HG03095 (cell line): Measurements from ENCODE around the gene NPY4R.
"Not testable (repeated sequence)": the region's sequence is repeated elsewhere in the genome, so short reads cannot be mapped to it uniquely, and the experiment has no call there.

Experiments
- ATAC-seq: cut with Tn5 transposase; IDR thresholded peaks from one replicate; pipeline ENCODE4 v1.9.1; 2021; ENCODE audit warnings: moderate library complexity; ENCODE audit not compliant: unreplicated experiment

The NPY4R gene

DNA sequence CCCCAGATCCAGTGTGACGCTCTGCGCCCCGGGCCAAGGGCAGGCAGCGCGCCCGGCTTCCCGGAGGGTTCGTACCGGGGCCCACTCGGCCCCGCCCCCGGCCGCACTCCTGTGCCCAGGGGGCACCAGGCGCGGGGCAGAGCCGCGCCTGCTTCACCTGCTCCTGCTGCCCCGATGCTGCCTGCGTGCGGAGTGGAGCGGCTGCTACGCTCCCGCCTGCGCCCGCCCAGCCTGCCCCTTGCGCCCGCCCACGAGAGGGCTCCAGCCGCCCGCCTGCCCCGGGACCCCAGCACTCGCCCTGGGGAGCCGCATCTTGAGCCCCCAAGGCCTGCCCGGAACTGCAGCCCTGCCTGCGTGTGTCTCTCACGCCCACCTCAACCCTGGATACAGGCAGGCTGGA, at the start of gene NPY4R:
Gene NPY4R, minus strand, starts transcription at position 194 of the 400 bp plus-strand sequence. CDS start 3,323 bp downstream, outside the sequence.
- ATAC-seq, result not testable (repeated sequence)

GRCh38 chr10:46515366-46515765, 49.6 kb upstream of the NPY4R start:
- ATAC-seq, result no peak

GRCh38 chr10:46514899-46515298, 49.1 kb upstream of the NPY4R start:
- ATAC-seq, result no peak

- no peak for ATAC-seq
Observed at GRCh38 chr10:46514431-46514861, 48.7 kb upstream of the NPY4R start.

DNA sequence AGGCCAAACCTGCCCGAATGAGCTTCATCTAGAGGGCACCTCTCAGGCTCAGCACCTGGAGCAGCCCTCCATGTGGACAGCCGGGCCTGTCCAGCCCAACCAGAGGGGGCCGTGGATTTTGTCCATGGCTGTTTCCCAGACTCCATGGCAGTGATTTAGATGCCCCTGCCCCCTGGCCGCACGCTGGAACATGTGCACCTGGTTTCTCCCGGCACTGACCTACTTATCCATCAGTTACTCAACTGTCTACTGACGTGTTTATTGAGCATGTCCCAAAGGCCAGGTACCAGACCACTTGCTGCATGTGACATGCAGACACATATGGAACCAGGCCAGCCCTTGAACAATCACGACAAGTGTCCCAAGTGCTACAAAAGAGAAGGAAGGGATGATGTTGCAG, 47.6 kb upstream of the NPY4R start:
- not testable (repeated sequence) for ATAC-seq

DNA sequence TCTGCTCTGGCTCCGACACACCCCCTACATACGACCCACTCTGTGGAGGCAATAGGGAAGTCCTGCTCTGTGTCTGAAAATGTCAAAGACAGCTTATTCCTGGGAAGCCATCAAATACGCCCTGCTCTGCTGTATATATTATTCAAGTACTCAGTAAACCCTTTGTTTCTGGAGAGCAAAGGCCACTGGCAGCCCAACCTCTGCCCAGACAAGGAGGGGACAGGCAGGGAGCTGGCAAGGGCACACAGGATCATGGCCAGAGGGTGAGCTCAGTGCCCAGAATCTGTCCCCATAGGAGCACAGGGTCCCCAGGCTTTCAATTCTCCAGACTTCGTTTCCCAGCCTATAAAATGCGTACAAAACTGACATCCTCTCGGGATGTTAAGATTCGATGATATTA, 47.0 kb upstream of the NPY4R start:
- not testable (repeated sequence) for ATAC-seq

GRCh38 chr10:46512002-46512401, 46.2 kb upstream of the NPY4R start:
- ATAC-seq, result not testable (repeated sequence)

DNA sequence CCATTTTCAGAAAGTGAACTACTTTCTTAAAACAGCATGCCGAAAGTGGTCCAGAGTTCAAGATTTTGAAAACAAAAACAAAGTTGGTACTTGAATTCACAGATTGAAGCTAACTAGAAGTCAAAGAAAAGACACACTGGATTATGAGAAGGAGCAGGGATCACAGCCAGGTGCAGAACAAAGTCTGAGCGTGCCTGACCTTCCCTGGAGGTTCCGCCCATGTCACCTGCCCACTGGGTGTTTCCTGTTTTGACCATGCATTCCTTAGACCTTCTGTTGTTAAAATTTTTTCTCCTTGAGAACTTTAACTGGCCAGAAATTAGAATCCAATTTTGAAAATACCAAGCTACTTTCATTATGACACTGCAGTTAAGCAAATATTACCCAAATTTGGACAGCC, 34.2 kb upstream of the NPY4R start:
- not testable (repeated sequence) for ATAC-seq

DNA sequence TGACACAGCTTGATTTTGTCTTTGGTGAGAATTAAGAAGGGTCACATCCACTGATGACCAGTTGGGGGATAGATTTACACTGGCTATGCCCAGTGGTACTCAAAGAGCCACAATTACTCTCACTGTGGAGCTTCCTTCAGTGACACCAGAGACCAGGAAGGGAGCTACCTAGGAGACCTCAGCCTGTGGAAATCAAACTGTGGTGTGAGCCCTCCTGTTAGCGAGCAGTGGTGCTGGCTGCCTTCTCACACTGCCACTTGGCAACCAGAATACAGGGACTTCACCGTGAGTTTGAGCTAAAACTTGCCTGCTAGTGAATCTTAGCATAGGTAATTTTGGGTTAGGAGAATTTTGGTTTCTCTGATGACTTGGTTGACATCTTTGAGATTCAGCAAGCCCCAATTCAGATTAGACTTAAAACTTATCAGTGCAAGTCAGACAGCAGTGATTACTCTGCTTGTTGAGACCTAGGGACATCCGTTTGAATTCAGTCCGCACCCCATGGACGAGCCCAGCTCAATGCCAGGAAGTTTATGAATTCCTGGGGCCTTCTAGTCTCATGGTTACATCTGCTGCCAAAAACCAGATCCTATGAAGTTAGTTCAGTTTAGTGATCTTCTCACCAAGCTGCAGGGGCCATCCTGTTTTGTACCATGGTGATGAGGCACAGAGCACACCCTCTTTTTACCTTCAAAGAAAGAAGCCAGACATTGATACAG, 33.4 kb upstream of the NPY4R start:
- not testable (repeated sequence) for ATAC-seq

GRCh38 chr10:46497878-46498277, 32.1 kb upstream of the NPY4R start:
- not testable (repeated sequence) for ATAC-seq

DNA sequence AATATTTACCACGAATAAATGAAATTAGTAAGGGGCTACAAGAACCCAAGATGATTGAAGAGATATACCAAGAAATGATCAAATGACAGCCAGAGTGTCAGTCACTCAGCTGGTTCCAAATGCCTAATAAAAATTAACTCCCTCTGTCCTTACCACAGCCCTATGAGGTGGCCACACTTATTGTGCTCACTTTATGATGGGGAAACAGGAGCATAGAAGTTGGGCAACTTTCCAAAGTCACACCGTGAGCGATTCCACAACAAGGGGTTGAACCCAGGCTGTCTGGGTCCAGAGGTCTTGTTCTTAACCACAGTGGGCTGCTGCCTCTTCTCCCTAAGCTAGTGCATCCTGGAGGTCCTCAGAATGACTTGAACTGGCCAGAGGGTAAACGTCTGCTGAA, 31.6 kb upstream of the NPY4R start:
- ATAC-seq, result not testable (repeated sequence)

DNA sequence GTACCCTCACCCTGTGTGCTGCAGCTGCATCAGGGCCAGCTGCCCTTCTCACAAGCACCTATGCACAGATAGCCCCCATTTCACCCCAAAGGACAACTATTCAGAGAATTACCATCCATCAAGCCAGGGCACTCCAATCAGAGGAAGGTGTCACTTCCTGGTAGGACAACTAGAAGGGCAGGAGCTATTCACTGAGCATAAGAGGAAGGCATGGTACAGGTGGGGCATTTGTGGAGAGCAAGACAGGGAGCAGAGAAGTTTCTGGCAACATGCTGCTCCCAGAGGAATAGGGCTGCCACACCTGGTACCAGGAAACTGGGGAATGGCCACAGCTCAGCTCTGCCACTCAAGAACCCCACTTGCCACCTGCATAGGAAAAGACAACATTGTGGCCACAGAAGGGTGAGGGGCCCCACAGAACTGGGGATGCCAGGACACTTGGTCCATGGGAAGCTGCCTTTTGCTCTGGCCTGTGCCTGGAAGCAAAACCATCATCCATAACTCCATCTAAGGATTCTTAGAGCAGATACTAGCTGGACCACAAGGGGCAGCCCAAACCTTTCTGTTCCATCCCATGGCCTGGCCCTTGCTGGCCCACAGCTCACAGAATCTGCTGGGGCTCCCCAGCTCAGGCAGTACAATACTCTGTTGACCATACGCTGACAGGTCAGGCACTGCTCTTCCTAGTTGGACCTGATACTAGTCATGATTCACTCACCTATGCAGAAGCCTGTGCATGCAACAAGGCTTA, 25.8 kb upstream of the NPY4R start:
- ATAC-seq, result not testable (repeated sequence)

- not testable (repeated sequence) for ATAC-seq
Observed at GRCh38 chr10:46490285-46490684, 24.5 kb upstream of the NPY4R start.

DNA sequence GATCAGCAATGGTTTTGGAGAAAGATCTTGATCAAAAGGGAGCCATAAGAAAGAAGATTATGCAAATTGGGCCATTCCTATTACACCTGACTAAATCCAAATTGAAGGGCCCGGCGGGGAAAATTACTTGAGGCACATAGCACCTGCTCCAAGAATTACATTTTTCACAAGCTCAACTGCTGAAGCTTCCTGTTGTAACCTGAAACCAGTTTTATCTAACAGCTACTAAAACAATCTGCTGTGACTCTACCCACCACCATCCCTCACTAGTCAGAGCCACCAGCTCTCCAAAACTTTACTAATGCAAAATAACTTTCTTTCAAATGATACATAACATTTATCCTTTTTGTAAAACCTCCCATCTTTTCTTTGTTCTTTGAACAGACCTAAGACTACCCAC, 20.7 kb upstream of the NPY4R start:
- not testable (repeated sequence) for ATAC-seq

- ATAC-seq, result not testable (repeated sequence)
Observed at GRCh38 chr10:46474746-46475320, 9.1 kb upstream of the NPY4R start.

DNA sequence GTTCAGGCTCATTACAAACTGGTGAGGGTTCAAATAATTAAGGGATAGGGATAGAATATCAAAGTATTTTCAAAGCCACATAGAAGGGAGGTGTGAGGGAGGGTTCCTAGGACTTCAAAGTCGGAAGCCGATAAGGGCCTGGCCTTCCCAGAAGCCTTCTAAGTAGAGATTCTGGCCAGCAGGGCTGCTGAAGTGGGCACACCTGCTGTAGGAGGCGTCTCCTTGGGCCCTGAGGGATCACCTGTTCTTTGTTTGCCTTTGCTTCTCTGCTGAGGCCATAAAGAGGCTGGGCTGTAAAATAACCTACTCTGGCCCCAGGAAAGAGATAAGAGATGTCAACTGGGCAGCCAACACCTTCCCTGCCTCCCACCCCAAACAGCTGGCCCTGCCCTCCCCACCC, 8.0 kb upstream of the NPY4R start:
- not testable (repeated sequence) for ATAC-seq

DNA sequence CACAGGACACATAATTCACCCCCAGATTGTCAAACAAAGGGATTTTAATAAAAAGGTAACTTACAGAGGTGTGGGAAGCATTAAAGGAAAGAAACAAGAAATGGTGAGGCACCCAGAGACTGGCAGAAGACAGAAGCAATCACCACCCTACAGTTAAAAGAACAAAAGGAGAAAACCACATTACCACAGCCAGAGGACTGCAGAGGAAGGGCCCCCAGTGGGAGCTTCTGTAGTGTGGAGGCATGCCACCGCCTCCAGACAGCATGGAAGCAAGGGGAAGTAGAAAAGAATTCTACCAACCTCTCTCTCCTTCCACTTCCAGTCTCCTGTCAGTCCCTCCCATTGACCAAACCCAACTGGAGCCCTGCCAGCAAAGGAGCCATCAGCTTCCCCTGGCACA, 4.4 kb upstream of the NPY4R start:
- not testable (repeated sequence) for ATAC-seq

DNA sequence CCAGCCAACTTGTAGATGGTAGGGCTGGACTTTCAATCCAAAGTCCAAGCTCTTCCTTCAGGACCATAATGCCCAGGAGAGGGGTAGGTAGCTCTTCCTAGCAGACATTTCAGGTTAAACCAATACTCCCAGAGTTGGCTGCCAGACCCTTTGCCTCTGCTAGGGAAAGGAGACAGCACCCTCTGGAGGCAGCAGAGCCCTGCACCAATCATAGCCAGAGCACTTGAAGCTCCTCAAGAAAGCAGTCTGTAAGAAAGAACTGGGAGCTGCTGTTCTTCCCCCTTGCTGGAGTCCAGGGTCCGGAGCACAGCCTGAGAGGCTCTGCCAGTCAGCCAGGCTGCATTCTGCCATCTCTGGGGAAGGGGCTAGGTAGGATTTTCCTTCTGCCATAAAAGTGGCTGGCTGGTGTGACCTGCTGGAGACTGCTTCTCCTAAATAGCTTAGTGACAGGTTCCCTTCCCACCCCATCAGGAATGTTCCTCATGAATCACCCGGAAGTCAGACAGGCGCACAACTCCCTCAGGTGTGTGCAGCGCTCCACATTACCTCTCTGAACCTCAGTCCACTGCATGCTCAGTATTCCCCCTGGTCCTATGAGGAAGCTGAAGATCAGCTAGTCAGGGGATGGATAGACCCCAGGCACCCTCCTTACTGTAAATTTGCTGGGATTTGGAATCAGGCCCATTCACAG, 2.5 kb upstream of the NPY4R start:
- ATAC-seq, result not testable (repeated sequence)

- ATAC-seq, result not testable (repeated sequence)
Observed at GRCh38 chr10:46463608-46464007, 2.1 kb downstream of the NPY4R start.

GRCh38 chr10:46462276-46462675, 3.5 kb downstream of the NPY4R start:
- not testable (repeated sequence) for ATAC-seq

- not testable (repeated sequence) for ATAC-seq
Observed at GRCh38 chr10:46459579-46459978, 6.2 kb downstream of the NPY4R start.
